LNCaP clone FGC (cell line): ENCODE results near the gene ARL4A.

Experiments
- DNase-seq: peaks from one replicate; pipeline ENCODE4 v3.0.0-alpha.2; 2011; ENCODE audit warnings: low read depth
- H3K4me3 ChIP-seq: 2 replicates; pipeline ENCODE4 v1.5.1; 2011; ENCODE audit warnings: mild to moderate bottlenecking, low read depth, low read length, control low read depth
- CTCF ChIP-seq: IDR thresholded peaks from 2 replicates; pipeline ENCODE4 v1.5.1; 2012; ENCODE audit warnings: mild to moderate bottlenecking; ENCODE audit not compliant: control insufficient read depth, insufficient read depth; ENCODE audit errors: extremely low read depth

The ARL4A gene

DNA sequence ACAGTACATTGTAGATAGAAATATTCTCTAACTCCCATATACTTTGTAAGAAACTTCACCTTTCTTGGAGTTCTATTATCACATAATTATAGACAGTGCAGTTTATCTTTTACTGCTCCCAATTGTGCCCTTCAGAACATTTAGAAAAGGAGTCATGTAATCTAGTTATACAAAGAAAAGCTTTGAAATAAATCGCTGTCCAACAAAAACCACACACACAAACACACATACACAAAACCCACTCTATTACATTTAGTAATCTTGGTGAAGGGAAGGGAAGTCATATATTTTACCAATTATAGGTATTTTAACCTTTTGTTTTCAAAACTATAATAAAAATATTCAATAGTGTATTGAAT is 26.9 kb downstream of the ARL4A start:
- H3K4me3 ChIP-seq: no peak overlapping the region
- DNase-seq: no peak
- no peak for TF ChIP-seq CTCF

GRCh38 chr7:12715372-12716133 is 28.1 kb downstream of the ARL4A start:
- no peak overlapping the region for H3K4me3 ChIP-seq
- DNase-seq: peak; percentile 88
- TF ChIP-seq CTCF: no peak

- DNase-seq: no peak
- TF ChIP-seq CTCF: no peak
- H3K4me3 ChIP-seq: no peak overlapping the region
Measured at GRCh38 chr7:12716134-12716681, 28.8 kb downstream of the ARL4A start.

DNA sequence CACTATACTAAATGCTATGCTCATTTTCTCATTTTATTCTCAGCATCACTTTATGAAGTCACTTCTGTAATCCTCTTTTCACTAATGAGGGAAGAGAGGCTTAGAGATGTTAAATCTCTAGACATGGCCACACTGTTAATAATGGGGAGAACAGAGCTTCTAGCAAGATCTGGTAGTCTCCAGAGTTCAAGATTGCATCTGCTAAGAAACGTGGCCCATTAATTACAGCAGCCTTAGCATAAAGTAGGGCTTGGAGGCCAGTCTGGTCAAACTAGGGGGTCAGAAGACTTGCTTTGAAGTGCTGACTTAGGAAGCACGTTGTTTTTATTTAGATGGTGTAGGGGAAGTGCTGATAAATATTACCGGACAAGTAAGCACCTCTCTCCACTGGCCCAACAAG is 29.3 kb downstream of the ARL4A start:
- no peak for TF ChIP-seq CTCF
- DNase-seq: no peak
- no peak overlapping the region for H3K4me3 ChIP-seq

GRCh38 chr7:12719141-12719919 is 31.9 kb downstream of the ARL4A start:
- TF ChIP-seq CTCF: no peak
- no peak overlapping the region for H3K4me3 ChIP-seq
- DNase-seq: no peak

DNA sequence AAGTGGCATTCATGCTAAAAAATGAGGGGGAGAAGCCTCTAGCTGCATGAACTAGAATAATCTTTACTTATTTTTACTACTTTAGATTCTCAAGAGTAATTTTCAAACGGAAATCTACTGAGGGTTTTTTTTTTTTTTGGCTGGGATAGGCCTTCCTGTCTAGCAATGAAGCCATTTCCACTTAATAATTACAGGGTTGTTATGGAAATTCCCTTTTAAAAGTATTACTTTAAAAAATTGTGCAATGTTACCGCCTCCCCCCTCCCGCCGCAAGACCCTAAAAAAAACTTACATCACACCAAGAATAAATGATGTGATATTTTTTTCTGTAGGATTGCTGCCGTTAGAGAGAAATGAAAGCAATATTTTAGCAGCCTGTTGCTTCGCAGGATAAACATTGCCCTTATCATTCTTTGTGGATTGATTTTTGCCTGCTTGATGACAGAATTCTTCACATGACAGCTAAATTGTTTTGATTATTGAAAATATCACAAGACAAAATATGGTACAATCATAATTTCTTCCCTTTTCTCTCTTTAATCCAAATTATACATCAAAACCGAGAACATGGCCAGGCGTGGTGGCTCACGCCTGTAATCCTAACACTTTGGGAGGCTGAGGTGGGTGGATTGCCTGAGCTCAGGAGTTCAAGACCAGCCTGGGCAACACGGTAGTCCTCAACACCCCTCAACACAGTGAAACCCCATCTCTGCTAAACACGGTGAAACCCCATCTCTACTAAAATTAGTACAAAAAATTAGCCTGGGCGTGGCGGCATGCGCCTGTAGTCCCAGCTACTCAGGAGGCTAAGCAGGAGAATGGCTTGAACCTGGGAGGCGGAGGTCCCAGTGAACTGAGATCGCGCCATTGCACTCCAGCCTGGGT is 32.8 kb downstream of the ARL4A start:
- DNase-seq: no peak
- TF ChIP-seq CTCF: no peak

More for the DNA sequence above, 32.8 kb downstream of the ARL4A start:
- no peak overlapping the region for H3K4me3 ChIP-seq
